H9 (cell line): ENCODE measurements around the gene WASHC3. TPM values are rescaled to one million over a fixed set of nuclear protein-coding genes. Genes with fewer than 3 reads are reported as not detected.

Source experiments
- DNase-seq: peaks from one replicate; pipeline ENCODE4 v3.0.0-alpha.2; 2017
- H2AFZ ChIP-seq: one replicate; pipeline ENCODE4 v1.6.1; 2013; ENCODE audit warnings: mild to moderate bottlenecking, low read length, control low read depth, moderate library complexity
- H2AK5ac ChIP-seq: 2 replicates; pipeline ENCODE4 v1.6.1; 2013; ENCODE audit warnings: low read length, control low read depth, mixed read lengths; ENCODE audit not compliant: insufficient read length
- H2BK120ac ChIP-seq: one replicate; pipeline ENCODE4 v1.6.1; 2013; ENCODE audit warnings: low read depth, mild to moderate bottlenecking, low read length, control low read depth, inconsistent platforms; ENCODE audit not compliant: poor library complexity, severe bottlenecking
- H2BK12ac ChIP-seq: 2 replicates; pipeline ENCODE4 v1.6.1; 2013; ENCODE audit warnings: low read length, control low read depth, mixed read lengths, low read depth; ENCODE audit not compliant: insufficient read length
- H2BK15ac ChIP-seq: 2 replicates; pipeline ENCODE4 v1.6.1; 2013; ENCODE audit warnings: low read depth, low read length, control low read depth
- H2BK20ac ChIP-seq: one replicate; pipeline ENCODE4 v1.6.1; 2013; ENCODE audit warnings: low read depth, mild to moderate bottlenecking, low read length, control low read depth, inconsistent platforms; ENCODE audit not compliant: poor library complexity, severe bottlenecking
- H2BK5ac ChIP-seq: 2 replicates; pipeline ENCODE4 v1.6.1; 2013; ENCODE audit warnings: low read length, control low read depth, mixed read lengths; ENCODE audit not compliant: insufficient read length
- H3K14ac ChIP-seq: 2 replicates; pipeline ENCODE4 v1.6.1; 2013; ENCODE audit warnings: low read length, control low read depth; ENCODE audit not compliant: insufficient read depth
- H3K18ac ChIP-seq: 2 replicates; pipeline ENCODE4 v1.6.1; 2013; ENCODE audit warnings: low read depth, mild to moderate bottlenecking, mixed read lengths, low read length, control low read depth; ENCODE audit not compliant: insufficient read length
- H3K23ac ChIP-seq: 2 replicates; pipeline ENCODE4 v1.6.1; 2013; ENCODE audit warnings: low read length, control low read depth, mixed read lengths, low read depth; ENCODE audit not compliant: insufficient read length
- H3K23me2 ChIP-seq: 2 replicates; pipeline ENCODE4 v1.6.1; 2013; ENCODE audit warnings: low read depth, mild to moderate bottlenecking, mixed read lengths, low read length, control low read depth; ENCODE audit not compliant: insufficient read length, poor library complexity, severe bottlenecking
- H3K27ac ChIP-seq: 2 replicates; pipeline ENCODE4 v1.5.1; 2013; ENCODE audit warnings: low read length, control low read depth, mixed read lengths, low read depth; ENCODE audit not compliant: insufficient read length
- H3K27me3 ChIP-seq: 2 replicates; pipeline ENCODE4 v1.6.1; 2013; ENCODE audit warnings: low read length, control low read depth, inconsistent platforms; ENCODE audit not compliant: insufficient read depth
- H3K4ac ChIP-seq: 2 replicates; pipeline ENCODE4 v1.6.1; 2013; ENCODE audit warnings: low read depth, mild to moderate bottlenecking, control low read depth, inconsistent platforms, low read length, moderate library complexity
- H3K4me1 ChIP-seq: 2 replicates; pipeline ENCODE4 v1.6.1; 2013; ENCODE audit warnings: low read length, control low read depth, inconsistent platforms; ENCODE audit not compliant: insufficient read depth
- H3K4me2 ChIP-seq: 2 replicates; pipeline ENCODE4 v1.6.1; 2013; ENCODE audit warnings: low read length, control low read depth, mixed read lengths; ENCODE audit not compliant: insufficient read length, insufficient read depth
- H3K56ac ChIP-seq: 2 replicates; pipeline ENCODE4 v1.6.1; 2013; ENCODE audit warnings: low read depth, mild to moderate bottlenecking, mixed read lengths, low read length, control low read depth; ENCODE audit not compliant: insufficient read length
- H3K79me1 ChIP-seq: 2 replicates; pipeline ENCODE4 v1.6.1; 2013; ENCODE audit warnings: low read depth, mild to moderate bottlenecking, moderate library complexity, low read length, control low read depth, inconsistent platforms; ENCODE audit not compliant: insufficient read depth, poor library complexity, severe bottlenecking
- H3K79me2 ChIP-seq: 2 replicates; pipeline ENCODE4 v1.6.1; 2013; ENCODE audit warnings: low read length, control low read depth, inconsistent platforms; ENCODE audit not compliant: insufficient read depth
- H3K9ac ChIP-seq: 2 replicates; pipeline ENCODE4 v1.6.1; 2013; ENCODE audit warnings: low read length, control low read depth, mixed read lengths; ENCODE audit not compliant: insufficient read length; ENCODE audit errors: extremely low read depth
- H3K9me3 ChIP-seq: one replicate; pipeline ENCODE4 v1.6.1; 2013; ENCODE audit warnings: low read depth, low read length, inconsistent platforms; ENCODE audit not compliant: control insufficient read depth
- H3T11ph ChIP-seq: one replicate; pipeline ENCODE4 v1.6.1; 2013; ENCODE audit warnings: mild to moderate bottlenecking, low read length, control low read depth, inconsistent platforms
- H4K20me1 ChIP-seq: one replicate; pipeline ENCODE4 v1.6.1; 2013; ENCODE audit not compliant: control insufficient read depth, insufficient read length, insufficient read depth
- H4K5ac ChIP-seq: 2 replicates; pipeline ENCODE4 v1.6.1; 2013; ENCODE audit warnings: low read depth, mild to moderate bottlenecking, mixed read lengths, low read length, control low read depth; ENCODE audit not compliant: insufficient read length
- H4K8ac ChIP-seq: replicated peaks from 2 replicates; pipeline ENCODE4 v1.6.1; 2013; ENCODE audit warnings: low read length, control low read depth, mixed read lengths, low read depth; ENCODE audit not compliant: insufficient read length
- H4K91ac ChIP-seq: 2 replicates; pipeline ENCODE4 v1.6.1; 2013; ENCODE audit warnings: low read depth, mild to moderate bottlenecking, moderate library complexity, mixed read lengths, low read length, control low read depth; ENCODE audit not compliant: insufficient read length
- H3K27ac Mint-ChIP-seq, 3 experiments: 2 replicates in 2 of 3; 3 replicates in 1 of 3; pipeline ENCODE4 v1.8.0; 2020 to 2021; ENCODE audit warnings: mixed read lengths in 3 of 3, mild to moderate bottlenecking in 1 of 3, moderate library complexity in 1 of 3
- H3K27me3 Mint-ChIP-seq: 2 replicates; pipeline ENCODE4 v1.8.0; 2021; ENCODE audit warnings: low read depth, mild to moderate bottlenecking, moderate library complexity, mixed read lengths
- H3K36me3 Mint-ChIP-seq, 3 experiments: 2 replicates in 2 of 3; 3 replicates in 1 of 3; pipeline ENCODE4 v1.8.0; 2020 to 2021; ENCODE audit warnings: low read depth in 3 of 3, mixed read lengths in 3 of 3; ENCODE audit not compliant: insufficient read depth in 1 of 3
- H3K4me1 Mint-ChIP-seq, 2 experiments: 2 replicates each; pipeline ENCODE4 v1.8.0; 2020; ENCODE audit warnings: mixed read lengths in 2 of 2
- H3K4me3 Mint-ChIP-seq, 2 experiments: 2 replicates in 1 of 2; 3 replicates in 1 of 2; pipeline ENCODE4 v1.8.0; 2020 to 2021; ENCODE audit warnings: mild to moderate bottlenecking in 2 of 2, mixed read lengths in 2 of 2, moderate library complexity in 1 of 2
- H3K9me3 Mint-ChIP-seq, 2 experiments: 2 replicates in 1 of 2; 3 replicates in 1 of 2; pipeline ENCODE4 v1.8.0; 2020; ENCODE audit warnings: mild to moderate bottlenecking in 2 of 2, mixed read lengths in 2 of 2, moderate library complexity in 1 of 2
- CTCF ChIP-seq: fragments of 200-600 bp; sonication (generic); conservative IDR thresholded peaks from 3 replicates; pipeline ENCODE4 v1.8.0; 2021; ENCODE audit warnings: antibody characterized with exemption, mild to moderate bottlenecking
- WGBS: extraction: QIAGEN DNeasy Blood & Tissue Kit; methylation state at CpG from one replicate; pipeline ENCODE4 v1.1.7; 2013; ENCODE audit warnings: missing lambda C conversion rate, low lambda C conversion rate, mixed read lengths; ENCODE audit not compliant: insufficient read length; ENCODE audit errors: extremely low coverage; 5-methylcytosine and 5-hydroxymethylcytosine counted together
- total RNA-seq: library from RNA; stranded (reverse); gene quantifications from 2 replicates; pipeline ENCODE4 v1.2.1, GENCODE V29; 2021

Gene WASHC3
- total RNA-seq, 1 experiment from 2014 or later: 14.1 TPM

GRCh38 chr12:102024765-102025164 lies 37.0 kb downstream of the WASHC3 start:
- no peak overlapping the region for H3K9ac ChIP-seq
- H4K91ac ChIP-seq: no peak overlapping the region
- no peaks in the 10 kb centered on the region for H3K9me3 Mint-ChIP-seq
- H3K23ac ChIP-seq: no peak overlapping the region
- H4K5ac ChIP-seq: no peak overlapping the region
- H3K27me3 Mint-ChIP-seq: no peaks in the 10 kb centered on the region
- no peak overlapping the region for H2AFZ ChIP-seq
- no peak overlapping the region for H2BK15ac ChIP-seq
- H2BK5ac ChIP-seq: no peak overlapping the region
- H3T11ph ChIP-seq: no peak overlapping the region
- no peak overlapping the region for H2AK5ac ChIP-seq
- no peaks in the 10 kb centered on the region for H4K20me1 ChIP-seq
- H3K27ac Mint-ChIP-seq: no peak overlapping the region
- H2BK20ac ChIP-seq: no peak overlapping the region
- WGBS: no CpG with 5 or more reads among the region's 2 CpGs
- no peak overlapping the region for H3K4ac ChIP-seq
- H3K9me3 ChIP-seq: no peaks in the 10 kb centered on the region
- no peak overlapping the region for H3K56ac ChIP-seq
- no peaks in the 10 kb centered on the region for H3K23me2 ChIP-seq
- H3K36me3 Mint-ChIP-seq: no peaks in the 10 kb centered on the region
- no peak overlapping the region for H3K14ac ChIP-seq
- H3K79me1 ChIP-seq: no peaks in the 10 kb centered on the region
- H3K4me2 ChIP-seq: no peak overlapping the region
- no peak overlapping the region for H4K8ac ChIP-seq
- H3K27ac ChIP-seq: no peak overlapping the region
- H3K27me3 ChIP-seq: no peaks in the 10 kb centered on the region
- no peaks in the 10 kb centered on the region for H3K4me1 Mint-ChIP-seq
- H3K4me3 Mint-ChIP-seq: no peak overlapping the region
- no peak for TF ChIP-seq CTCF
- no peaks in the 10 kb centered on the region for H3K79me2 ChIP-seq
- no peak overlapping the region for H2BK120ac ChIP-seq
- no peaks in the 10 kb centered on the region for H3K4me1 ChIP-seq
- no peak for DNase-seq
- H3K18ac ChIP-seq: no peak overlapping the region
- no peak overlapping the region for H2BK12ac ChIP-seq
